GM21619 (cell line): Measurements from ENCODE around the gene AACS.
A peak's percentile ranks its signal among the peaks of the same experiment; 100 is the strongest.

Experiments
- ATAC-seq: cut with Tn5 transposase; IDR thresholded peaks from one replicate; pipeline ENCODE4 v1.9.1; 2021; ENCODE audit not compliant: unreplicated experiment

AACS gene

GRCh38 chr12:125149160-125150108 is 84.2 kb downstream of the AACS start:
- peak; percentile 95 for ATAC-seq

- no peak for ATAC-seq
These were observed 86.0 kb downstream of the AACS start for GRCh38 chr12:125151284-125151683.

- ATAC-seq = no peak
These were observed 87.2 kb downstream of the AACS start for GRCh38 chr12:125152463-125152862.

GRCh38 chr12:125155366-125155765 is 90.1 kb downstream of the AACS start:
- ATAC-seq = no peak

GRCh38 chr12:125157177-125157576 is 91.9 kb downstream of the AACS start:
- no peak for ATAC-seq

- no peak for ATAC-seq
These were observed 94.5 kb downstream of the AACS start for GRCh38 chr12:125159702-125160101.

- ATAC-seq = no peak
These were observed 95.2 kb downstream of the AACS start for GRCh38 chr12:125160281-125160955.

GRCh38 chr12:125161712-125162022 is 96.4 kb downstream of the AACS start:
- no peak for ATAC-seq

GRCh38 chr12:125162489-125163028 is 97.3 kb downstream of the AACS start:
- ATAC-seq = no peak

- no peak for ATAC-seq
These were observed 97.9 kb downstream of the AACS start for GRCh38 chr12:125163148-125163547.

GRCh38 chr12:125164541-125164940 is 99.3 kb downstream of the AACS start:
- no peak for ATAC-seq

GRCh38 chr12:125166041-125166440 is 100.8 kb downstream of the AACS start:
- ATAC-seq = no peak

- no peak for ATAC-seq
These were observed 102.4 kb downstream of the AACS start for GRCh38 chr12:125167658-125168057.

GRCh38 chr12:125169451-125169850 is 104.2 kb downstream of the AACS start:
- ATAC-seq = no peak

- no peak for ATAC-seq
These were observed 104.6 kb downstream of the AACS start for GRCh38 chr12:125169870-125170269.

GRCh38 chr12:125171267-125171666 is 106.0 kb downstream of the AACS start:
- ATAC-seq = no peak

GRCh38 chr12:125172231-125172850 is 107.1 kb downstream of the AACS start:
- ATAC-seq = no peak

- ATAC-seq = no peak
These were observed 110.3 kb downstream of the AACS start for GRCh38 chr12:125175576-125175975.

GRCh38 chr12:125178222-125178621 is 113.0 kb downstream of the AACS start:
- no peak for ATAC-seq

GRCh38 chr12:125180144-125180543 is 114.9 kb downstream of the AACS start:
- ATAC-seq = no peak

- ATAC-seq = no peak
These were observed 115.9 kb downstream of the AACS start for GRCh38 chr12:125181107-125181506.
